K562 (cell line): ENCODE measurements around the gene PRTN3.

Source experiments
- BACH1 ChIP-seq: fragments of 200-800 bp; sonication (Bioruptor generic); IDR thresholded peaks from 2 replicates; pipeline ENCODE4 v1.6.1; 2016; ENCODE audit warnings: missing genetic modification characterization, missing compliant biosample characterization
- CBX1 ChIP-seq: sonication (generic); IDR thresholded peaks from 2 replicates; pipeline ENCODE4 v1.6.1; 2016; ENCODE audit warnings: antibody characterized with exemption, low read depth, mild to moderate bottlenecking
- CEBPB ChIP-seq: fragments of 450-650 bp; IDR thresholded peaks from 2 replicates; pipeline ENCODE4 v1.6.1; 2016; ENCODE audit warnings: missing genetic modification characterization, missing compliant biosample characterization
- CTCF ChIP-seq, 3 experiments: IDR thresholded peaks in 2 of 3; conservative IDR thresholded peaks in 1 of 3; 2 replicates each; pipeline ENCODE4 v1.5.1; 2011 to 2012; ENCODE audit warnings: low read length in 3 of 3, mild to moderate bottlenecking in 3 of 3, control low read depth in 2 of 3, improper control_type of control experiment in 1 of 3, inconsistent platforms in 1 of 3, low read depth in 1 of 3, mixed read lengths in 1 of 3, moderate library complexity in 1 of 3; ENCODE audit not compliant: insufficient read depth in 2 of 3
- ELK1 ChIP-seq: sonication (generic); formaldehyde crosslinking; IDR thresholded peaks from 2 replicates; pipeline ENCODE4 v1.8.1; 2022; ENCODE audit warnings: missing genetic modification reagents
- FOXJ3 ChIP-seq: sonication (generic); formaldehyde crosslinking; IDR thresholded peaks from 2 replicates; pipeline ENCODE4 v1.4.0; 2020; ENCODE audit warnings: mild to moderate bottlenecking, missing genetic modification reagents
- ILF3 ChIP-seq: fragments of 450-650 bp; IDR thresholded peaks from 2 replicates; pipeline ENCODE4 v1.6.1; 2018; ENCODE audit warnings: antibody characterized with exemption, mild to moderate bottlenecking, moderate library complexity, borderline replicate concordance
- KAT2B ChIP-seq: IDR thresholded peaks from one replicate; pipeline ENCODE4 v1.6.1; 2012; ENCODE audit warnings: low read depth, mild to moderate bottlenecking, control low read depth, inconsistent platforms, low read length, moderate library complexity
- NBN ChIP-seq: fragments of 450-650 bp; IDR thresholded peaks from 2 replicates; pipeline ENCODE4 v1.6.1; 2016; ENCODE audit warnings: low read depth, mild to moderate bottlenecking
- SP1 ChIP-seq: sonication (generic); formaldehyde crosslinking; IDR thresholded peaks from 2 replicates; pipeline ENCODE4 v1.8.1; 2022; ENCODE audit warnings: mild to moderate bottlenecking, missing genetic modification reagents
- YY1 ChIP-seq, 3 experiments: IDR thresholded peaks; 2 replicates each; pipeline ENCODE4 v1.6.1; 2011; ENCODE audit warnings: low read length in 2 of 3, mild to moderate bottlenecking in 2 of 3, moderate library complexity in 2 of 3, borderline replicate concordance in 1 of 3, control low read depth in 1 of 3, low read depth in 1 of 3; ENCODE audit not compliant: insufficient read depth in 3 of 3, insufficient replicate concordance in 2 of 3, control insufficient read depth in 1 of 3, insufficient read length in 1 of 3; ENCODE audit errors: extremely low read depth in 1 of 3
- ZNF518B ChIP-seq: fragments of 250-450 bp; sonication (Bioruptor Pico); IDR thresholded peaks from 2 replicates; pipeline ENCODE4 v1.5.0; 2021; ENCODE audit warnings: mild to moderate bottlenecking, moderate library complexity
- ZSCAN32 ChIP-seq: fragments of 450-650 bp; formaldehyde crosslinking; IDR thresholded peaks from 2 replicates; pipeline ENCODE4 v1.4.0; 2020; ENCODE audit warnings: mild to moderate bottlenecking, moderate library complexity

- TF ChIP-seq SP1 (CRISPR knock-in tag) (no peak), NBN (no peak), BACH1 (tag) (no peak), ILF3 (no peak), ZNF518B (no peak), CTCF (IDR thresholded peaks at IDR 0.05 in 2 of 3, conservative IDR thresholded peaks at IDR 0.05 in 1 of 3; ENCODE audit: insufficient read depth in 2 of 3, low read depth in 1 of 3, low read length in 3 of 3) (no peak), CBX1 (no peak), KAT2B (no peak), FOXJ3 (CRISPR knock-in tag) (no peak), ELK1 (CRISPR knock-in tag) (no peak), CEBPB (no peak), YY1 (IDR thresholded peaks at IDR 0.05; ENCODE audit: borderline replicate concordance in 1 of 3, control insufficient read depth in 1 of 3, extremely low read depth in 1 of 3, insufficient read depth in 3 of 3, insufficient read length in 1 of 3, insufficient replicate concordance in 2 of 3, low read depth in 1 of 3, low read length in 2 of 3) (no peak), ZSCAN32 (CRISPR knock-in tag) (no peak)
These were observed 6.6 kb upstream of the PRTN3 start for GRCh38 chr19:834216-834615.
